GM12878 (cell line): ENCODE data around the gene LPCAT3.

Source experiments
- CREB1 ChIP-seq: IDR thresholded peaks from 2 replicates; pipeline ENCODE4 v1.6.1; 2012; ENCODE audit warnings: low read depth, mild to moderate bottlenecking, inconsistent platforms
- EZH2 ChIP-seq: IDR thresholded peaks from 2 replicates; pipeline ENCODE4 v1.6.1; 2012; ENCODE audit warnings: low read depth, mild to moderate bottlenecking, control low read depth, inconsistent platforms, low read length, borderline replicate concordance; ENCODE audit not compliant: control insufficient read depth
- POLR2A ChIP-seq: IDR thresholded peaks from 2 replicates; pipeline ENCODE4 v1.6.1; 2011; ENCODE audit warnings: low read depth, mild to moderate bottlenecking, low read length
- POLR2AphosphoS5 ChIP-seq: IDR thresholded peaks from 2 replicates; pipeline ENCODE4 v1.6.1; 2011; ENCODE audit warnings: mild to moderate bottlenecking, low read length, inconsistent platforms
- RELA ChIP-seq: fragments of 450-650 bp; IDR thresholded peaks from 2 replicates; pipeline ENCODE4 v1.8.0; 2014; ENCODE audit warnings: borderline replicate concordance; ENCODE audit not compliant: partially characterized antibody
- TF ChIP-seq, protein P1 (sequence below), 3 experiments: IDR thresholded peaks in 2 of 3; conservative IDR thresholded peaks in 1 of 3; 2 replicates each; pipeline ENCODE4 v1.5.1; 2011; ENCODE audit warnings: low read depth in 3 of 3, low read length in 3 of 3, mild to moderate bottlenecking in 3 of 3, control low read depth in 2 of 3, moderate library complexity in 2 of 3, inconsistent platforms in 1 of 3, mixed read lengths in 1 of 3; ENCODE audit not compliant: control insufficient read depth in 2 of 3, insufficient read depth in 1 of 3; ENCODE audit errors: extremely low read depth in 1 of 3
- TF ChIP-seq, protein P2 (sequence below): IDR thresholded peaks from 2 replicates; pipeline ENCODE4 v1.6.1; 2012; ENCODE audit warnings: mild to moderate bottlenecking, low read depth, low read length
- TF ChIP-seq, protein P3 (sequence below): fragments of 450-650 bp; IDR thresholded peaks from 2 replicates; pipeline ENCODE4 v1.6.1; 2017; ENCODE audit warnings: low read depth, mild to moderate bottlenecking, moderate library complexity
- TF ChIP-seq, protein P4 (sequence below): fragments of 450-650 bp; IDR thresholded peaks from 2 replicates; pipeline ENCODE4 v1.6.1; 2016; ENCODE audit warnings: mild to moderate bottlenecking, moderate library complexity, borderline replicate concordance

DNA sequence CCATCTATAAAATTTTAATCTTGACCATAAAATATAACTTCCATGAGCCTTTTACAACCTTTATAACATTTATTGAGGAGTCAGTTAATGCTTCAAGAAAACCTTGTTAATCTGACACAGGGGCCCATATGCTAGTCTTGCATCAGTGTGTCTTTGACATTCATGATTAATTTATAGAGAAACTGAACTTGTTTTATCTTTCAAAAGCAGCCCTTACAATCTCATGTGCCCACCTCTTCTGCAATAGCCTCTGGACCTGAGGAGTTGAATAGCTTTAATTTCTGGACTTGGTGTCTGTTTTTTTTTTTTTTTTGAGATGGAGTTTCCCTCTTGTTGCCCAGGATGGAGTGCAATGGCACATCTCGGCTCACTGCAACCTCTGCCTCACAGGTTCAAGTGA lies 8.6 kb upstream of the LPCAT3 start:
- TF ChIP-seq, protein P1, sequence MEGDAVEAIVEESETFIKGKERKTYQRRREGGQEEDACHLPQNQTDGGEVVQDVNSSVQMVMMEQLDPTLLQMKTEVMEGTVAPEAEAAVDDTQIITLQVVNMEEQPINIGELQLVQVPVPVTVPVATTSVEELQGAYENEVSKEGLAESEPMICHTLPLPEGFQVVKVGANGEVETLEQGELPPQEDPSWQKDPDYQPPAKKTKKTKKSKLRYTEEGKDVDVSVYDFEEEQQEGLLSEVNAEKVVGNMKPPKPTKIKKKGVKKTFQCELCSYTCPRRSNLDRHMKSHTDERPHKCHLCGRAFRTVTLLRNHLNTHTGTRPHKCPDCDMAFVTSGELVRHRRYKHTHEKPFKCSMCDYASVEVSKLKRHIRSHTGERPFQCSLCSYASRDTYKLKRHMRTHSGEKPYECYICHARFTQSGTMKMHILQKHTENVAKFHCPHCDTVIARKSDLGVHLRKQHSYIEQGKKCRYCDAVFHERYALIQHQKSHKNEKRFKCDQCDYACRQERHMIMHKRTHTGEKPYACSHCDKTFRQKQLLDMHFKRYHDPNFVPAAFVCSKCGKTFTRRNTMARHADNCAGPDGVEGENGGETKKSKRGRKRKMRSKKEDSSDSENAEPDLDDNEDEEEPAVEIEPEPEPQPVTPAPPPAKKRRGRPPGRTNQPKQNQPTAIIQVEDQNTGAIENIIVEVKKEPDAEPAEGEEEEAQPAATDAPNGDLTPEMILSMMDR (IDR thresholded peaks at IDR 0.05 in 2 of 3, conservative IDR thresholded peaks at IDR 0.05 in 1 of 3; ENCODE audit: control insufficient read depth in 2 of 3, extremely low read depth in 1 of 3, insufficient read depth in 1 of 3, low read depth in 3 of 3, low read length in 3 of 3): no peak
- TF ChIP-seq, protein P2, sequence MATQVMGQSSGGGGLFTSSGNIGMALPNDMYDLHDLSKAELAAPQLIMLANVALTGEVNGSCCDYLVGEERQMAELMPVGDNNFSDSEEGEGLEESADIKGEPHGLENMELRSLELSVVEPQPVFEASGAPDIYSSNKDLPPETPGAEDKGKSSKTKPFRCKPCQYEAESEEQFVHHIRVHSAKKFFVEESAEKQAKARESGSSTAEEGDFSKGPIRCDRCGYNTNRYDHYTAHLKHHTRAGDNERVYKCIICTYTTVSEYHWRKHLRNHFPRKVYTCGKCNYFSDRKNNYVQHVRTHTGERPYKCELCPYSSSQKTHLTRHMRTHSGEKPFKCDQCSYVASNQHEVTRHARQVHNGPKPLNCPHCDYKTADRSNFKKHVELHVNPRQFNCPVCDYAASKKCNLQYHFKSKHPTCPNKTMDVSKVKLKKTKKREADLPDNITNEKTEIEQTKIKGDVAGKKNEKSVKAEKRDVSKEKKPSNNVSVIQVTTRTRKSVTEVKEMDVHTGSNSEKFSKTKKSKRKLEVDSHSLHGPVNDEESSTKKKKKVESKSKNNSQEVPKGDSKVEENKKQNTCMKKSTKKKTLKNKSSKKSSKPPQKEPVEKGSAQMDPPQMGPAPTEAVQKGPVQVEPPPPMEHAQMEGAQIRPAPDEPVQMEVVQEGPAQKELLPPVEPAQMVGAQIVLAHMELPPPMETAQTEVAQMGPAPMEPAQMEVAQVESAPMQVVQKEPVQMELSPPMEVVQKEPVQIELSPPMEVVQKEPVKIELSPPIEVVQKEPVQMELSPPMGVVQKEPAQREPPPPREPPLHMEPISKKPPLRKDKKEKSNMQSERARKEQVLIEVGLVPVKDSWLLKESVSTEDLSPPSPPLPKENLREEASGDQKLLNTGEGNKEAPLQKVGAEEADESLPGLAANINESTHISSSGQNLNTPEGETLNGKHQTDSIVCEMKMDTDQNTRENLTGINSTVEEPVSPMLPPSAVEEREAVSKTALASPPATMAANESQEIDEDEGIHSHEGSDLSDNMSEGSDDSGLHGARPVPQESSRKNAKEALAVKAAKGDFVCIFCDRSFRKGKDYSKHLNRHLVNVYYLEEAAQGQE: no peak
- TF ChIP-seq POLR2A (no peak), RELA (no peak), POLR2AphosphoS5 (no peak), EZH2 (no peak), CREB1 (no peak)
- TF ChIP-seq, protein P3, sequence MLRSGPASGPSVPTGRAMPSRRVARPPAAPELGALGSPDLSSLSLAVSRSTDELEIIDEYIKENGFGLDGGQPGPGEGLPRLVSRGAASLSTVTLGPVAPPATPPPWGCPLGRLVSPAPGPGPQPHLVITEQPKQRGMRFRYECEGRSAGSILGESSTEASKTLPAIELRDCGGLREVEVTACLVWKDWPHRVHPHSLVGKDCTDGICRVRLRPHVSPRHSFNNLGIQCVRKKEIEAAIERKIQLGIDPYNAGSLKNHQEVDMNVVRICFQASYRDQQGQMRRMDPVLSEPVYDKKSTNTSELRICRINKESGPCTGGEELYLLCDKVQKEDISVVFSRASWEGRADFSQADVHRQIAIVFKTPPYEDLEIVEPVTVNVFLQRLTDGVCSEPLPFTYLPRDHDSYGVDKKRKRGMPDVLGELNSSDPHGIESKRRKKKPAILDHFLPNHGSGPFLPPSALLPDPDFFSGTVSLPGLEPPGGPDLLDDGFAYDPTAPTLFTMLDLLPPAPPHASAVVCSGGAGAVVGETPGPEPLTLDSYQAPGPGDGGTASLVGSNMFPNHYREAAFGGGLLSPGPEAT: no peak
- TF ChIP-seq, protein P4, sequence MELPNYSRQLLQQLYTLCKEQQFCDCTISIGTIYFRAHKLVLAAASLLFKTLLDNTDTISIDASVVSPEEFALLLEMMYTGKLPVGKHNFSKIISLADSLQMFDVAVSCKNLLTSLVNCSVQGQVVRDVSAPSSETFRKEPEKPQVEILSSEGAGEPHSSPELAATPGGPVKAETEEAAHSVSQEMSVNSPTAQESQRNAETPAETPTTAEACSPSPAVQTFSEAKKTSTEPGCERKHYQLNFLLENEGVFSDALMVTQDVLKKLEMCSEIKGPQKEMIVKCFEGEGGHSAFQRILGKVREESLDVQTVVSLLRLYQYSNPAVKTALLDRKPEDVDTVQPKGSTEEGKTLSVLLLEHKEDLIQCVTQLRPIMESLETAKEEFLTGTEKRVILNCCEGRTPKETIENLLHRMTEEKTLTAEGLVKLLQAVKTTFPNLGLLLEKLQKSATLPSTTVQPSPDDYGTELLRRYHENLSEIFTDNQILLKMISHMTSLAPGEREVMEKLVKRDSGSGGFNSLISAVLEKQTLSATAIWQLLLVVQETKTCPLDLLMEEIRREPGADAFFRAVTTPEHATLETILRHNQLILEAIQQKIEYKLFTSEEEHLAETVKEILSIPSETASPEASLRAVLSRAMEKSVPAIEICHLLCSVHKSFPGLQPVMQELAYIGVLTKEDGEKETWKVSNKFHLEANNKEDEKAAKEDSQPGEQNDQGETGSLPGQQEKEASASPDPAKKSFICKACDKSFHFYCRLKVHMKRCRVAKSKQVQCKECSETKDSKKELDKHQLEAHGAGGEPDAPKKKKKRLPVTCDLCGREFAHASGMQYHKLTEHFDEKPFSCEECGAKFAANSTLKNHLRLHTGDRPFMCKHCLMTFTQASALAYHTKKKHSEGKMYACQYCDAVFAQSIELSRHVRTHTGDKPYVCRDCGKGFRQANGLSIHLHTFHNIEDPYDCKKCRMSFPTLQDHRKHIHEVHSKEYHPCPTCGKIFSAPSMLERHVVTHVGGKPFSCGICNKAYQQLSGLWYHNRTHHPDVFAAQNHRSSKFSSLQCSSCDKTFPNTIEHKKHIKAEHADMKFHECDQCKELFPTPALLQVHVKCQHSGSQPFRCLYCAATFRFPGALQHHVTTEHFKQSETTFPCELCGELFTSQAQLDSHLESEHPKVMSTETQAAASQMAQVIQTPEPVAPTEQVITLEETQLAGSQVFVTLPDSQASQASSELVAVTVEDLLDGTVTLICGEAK: no peak
